SH-SY5Y (cell line): ENCODE results near the gene C4orf33.

ENCODE experiments used
- GATA2 ChIP-seq: IDR thresholded peaks from 2 replicates; pipeline ENCODE4 v1.6.1; 2011; ENCODE audit warnings: mild to moderate bottlenecking, low read depth, low read length
- GATA3 ChIP-seq: IDR thresholded peaks from 2 replicates; pipeline ENCODE4 v1.6.1; 2011; ENCODE audit warnings: low read depth, mild to moderate bottlenecking, low read length, moderate library complexity

- TF ChIP-seq GATA2 = no peak
- no peak for TF ChIP-seq GATA3
These were observed 50.7 kb downstream of the C4orf33 start for GRCh38 chr4:129146639-129147038.
